GM19193 (cell line): ENCODE data around the gene ITIH3.

Source experiments
- POLR2A ChIP-seq: IDR thresholded peaks from 4 replicates; pipeline ENCODE4 v1.6.1; 2011; ENCODE audit not compliant: insufficient read depth, insufficient read length; ENCODE audit errors: extremely low read depth

The ITIH3 gene

GRCh38 chr3:52794612-52795099 lies at the start of gene ITIH3:
Gene ITIH3 (plus strand): TSS chr3:52794796. CDS start chr3:52794804, 8 bp downstream.
- no peak for TF ChIP-seq POLR2A

- TF ChIP-seq POLR2A = no peak
These were observed 42.4 kb upstream of the ITIH3 start for GRCh38 chr3:52752045-52752660.

- no peak for TF ChIP-seq POLR2A
These were observed 40.2 kb upstream of the ITIH3 start for GRCh38 chr3:52754373-52754772.

- TF ChIP-seq POLR2A = no peak
These were observed 38.5 kb upstream of the ITIH3 start for GRCh38 chr3:52756141-52756540.

- TF ChIP-seq POLR2A = no peak
These were observed 31.1 kb upstream of the ITIH3 start for GRCh38 chr3:52763466-52763865.

- TF ChIP-seq POLR2A = no peak
These were observed 24.7 kb upstream of the ITIH3 start for GRCh38 chr3:52769786-52770455.

GRCh38 chr3:52770496-52771333 lies 23.9 kb upstream of the ITIH3 start, which contains the start of gene NEK4:
Gene NEK4 (minus strand): TSS chr3:52770940. CDS start chr3:52770746, 194 bp downstream.
- peak; percentile 96 for TF ChIP-seq POLR2A

GRCh38 chr3:52771334-52771681 lies 23.3 kb upstream of the ITIH3 start:
- TF ChIP-seq POLR2A = no peak

GRCh38 chr3:52771702-52772101 lies 22.9 kb upstream of the ITIH3 start:
- no peak for TF ChIP-seq POLR2A

GRCh38 chr3:52773361-52774065 lies 21.1 kb upstream of the ITIH3 start:
- no peak for TF ChIP-seq POLR2A

- no peak for TF ChIP-seq POLR2A
These were observed 20.4 kb upstream of the ITIH3 start for GRCh38 chr3:52774066-52774713.

- TF ChIP-seq POLR2A = no peak
These were observed 19.4 kb upstream of the ITIH3 start for GRCh38 chr3:52774901-52775864.

GRCh38 chr3:52775877-52776276 lies 18.7 kb upstream of the ITIH3 start:
- no peak for TF ChIP-seq POLR2A
